Calu3 (cell line): ENCODE measurements around the gene SULT1A3. TPM values are rescaled to one million over a fixed set of nuclear protein-coding genes. Genes with fewer than 3 reads are reported as not detected.
"Not testable (repeated sequence)": the region's sequence is repeated elsewhere in the genome, so short reads cannot be mapped to it uniquely, and the experiment has no call there.

Source experiments
- BruUV-seq: library from RNA; stranded (reverse); fragments of 400-500 nt; replicated peaks from 2 replicates; lab custom pipeline; 2021; lab: Mats Ljungman, UMichigan
- CTCF ChIA-PET: fragments of 300-600 bp; sonication (Branson Sonifier 250); formaldehyde crosslinking; loops from one replicate; lab custom pipeline; 2022; ENCODE audit warnings: antibody characterized with exemption; lab: Charles Lee
- DNase-seq: peaks from one replicate; pipeline ENCODE4 v3.0.0; 2022
- H3K27ac Mint-ChIP-seq: one replicate; pipeline ENCODE4 v1.8.0; 2022; ENCODE audit warnings: mixed read lengths; ENCODE audit not compliant: unreplicated experiment
- H3K27me3 Mint-ChIP-seq: one replicate; pipeline ENCODE4 v1.8.0; 2022; ENCODE audit warnings: mixed read lengths; ENCODE audit not compliant: unreplicated experiment
- H3K36me3 Mint-ChIP-seq: one replicate; pipeline ENCODE4 v1.8.0; 2022; ENCODE audit warnings: mild to moderate bottlenecking, moderate library complexity, mixed read lengths; ENCODE audit not compliant: insufficient read depth, unreplicated experiment
- H3K4me1 Mint-ChIP-seq: one replicate; pipeline ENCODE4 v1.8.0; 2022; ENCODE audit warnings: mild to moderate bottlenecking, low read depth, mixed read lengths; ENCODE audit not compliant: unreplicated experiment
- H3K4me3 Mint-ChIP-seq: one replicate; pipeline ENCODE4 v1.8.0; 2022; ENCODE audit warnings: mild to moderate bottlenecking, low read depth, moderate library complexity, mixed read lengths; ENCODE audit not compliant: unreplicated experiment
- H3K9me3 Mint-ChIP-seq: one replicate; pipeline ENCODE4 v1.8.0; 2022; ENCODE audit warnings: low read depth, mixed read lengths; ENCODE audit not compliant: unreplicated experiment
- intact Hi-C: fragments of 100-400 bp; cut with micrococcal nuclease; formaldehyde crosslinking; loops from one replicate; pipeline ENCODE4 v1.10.0; 2022; ENCODE audit not compliant: unreplicated experiment
- total RNA-seq: library from RNA; stranded (reverse); gene quantifications from 2 replicates; pipeline ENCODE4 v1.2.3, GENCODE V29; 2022
- TF ChIP-seq, protein P1 (sequence below): fragments of 200-600 bp; IDR thresholded peaks from one replicate; pipeline ENCODE4 v1.8.0; 2022; ENCODE audit warnings: antibody characterized with exemption; ENCODE audit not compliant: unreplicated experiment

Gene SULT1A3
- total RNA-seq, 1 experiment from 2014 or later: 39.5 TPM

DNA sequence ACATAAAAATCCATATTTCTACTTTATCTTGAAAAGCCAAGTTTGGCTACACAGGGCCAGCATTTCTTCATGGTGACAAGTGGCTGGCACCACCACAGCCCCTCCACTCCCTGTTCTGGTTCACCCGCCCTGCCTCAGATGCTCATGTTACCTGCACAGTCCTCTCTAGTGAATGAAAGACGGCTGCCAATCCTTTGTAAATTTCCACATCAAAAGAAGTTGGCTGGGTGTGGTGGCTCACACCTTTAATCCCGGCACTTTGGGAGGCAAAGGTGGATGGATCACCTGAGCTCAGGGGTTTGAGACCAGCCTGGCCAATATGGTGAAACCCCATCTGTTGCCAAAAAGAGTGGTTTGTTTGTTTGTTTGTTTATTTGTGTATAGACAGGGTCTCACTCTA lies 35.5 kb upstream of the SULT1A3 start:
- DNase-seq: no peak
- no peak overlapping the region for H3K4me3 Mint-ChIP-seq
- no peaks in the 10 kb centered on the region for H3K9me3 Mint-ChIP-seq
- CTCF ChIA-PET: no interaction called here
- no peaks in the 10 kb centered on the region for H3K27me3 Mint-ChIP-seq
- no TSS peak for BruUV-seq
- intact Hi-C loops: no loop called here
- H3K36me3 Mint-ChIP-seq: peaks cover 3% of the 10 kb centered on the region
- H3K27ac Mint-ChIP-seq: no peak overlapping the region
- TF ChIP-seq, protein P1, sequence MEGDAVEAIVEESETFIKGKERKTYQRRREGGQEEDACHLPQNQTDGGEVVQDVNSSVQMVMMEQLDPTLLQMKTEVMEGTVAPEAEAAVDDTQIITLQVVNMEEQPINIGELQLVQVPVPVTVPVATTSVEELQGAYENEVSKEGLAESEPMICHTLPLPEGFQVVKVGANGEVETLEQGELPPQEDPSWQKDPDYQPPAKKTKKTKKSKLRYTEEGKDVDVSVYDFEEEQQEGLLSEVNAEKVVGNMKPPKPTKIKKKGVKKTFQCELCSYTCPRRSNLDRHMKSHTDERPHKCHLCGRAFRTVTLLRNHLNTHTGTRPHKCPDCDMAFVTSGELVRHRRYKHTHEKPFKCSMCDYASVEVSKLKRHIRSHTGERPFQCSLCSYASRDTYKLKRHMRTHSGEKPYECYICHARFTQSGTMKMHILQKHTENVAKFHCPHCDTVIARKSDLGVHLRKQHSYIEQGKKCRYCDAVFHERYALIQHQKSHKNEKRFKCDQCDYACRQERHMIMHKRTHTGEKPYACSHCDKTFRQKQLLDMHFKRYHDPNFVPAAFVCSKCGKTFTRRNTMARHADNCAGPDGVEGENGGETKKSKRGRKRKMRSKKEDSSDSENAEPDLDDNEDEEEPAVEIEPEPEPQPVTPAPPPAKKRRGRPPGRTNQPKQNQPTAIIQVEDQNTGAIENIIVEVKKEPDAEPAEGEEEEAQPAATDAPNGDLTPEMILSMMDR: no peak
- H3K4me1 Mint-ChIP-seq: no peaks in the 10 kb centered on the region

DNA sequence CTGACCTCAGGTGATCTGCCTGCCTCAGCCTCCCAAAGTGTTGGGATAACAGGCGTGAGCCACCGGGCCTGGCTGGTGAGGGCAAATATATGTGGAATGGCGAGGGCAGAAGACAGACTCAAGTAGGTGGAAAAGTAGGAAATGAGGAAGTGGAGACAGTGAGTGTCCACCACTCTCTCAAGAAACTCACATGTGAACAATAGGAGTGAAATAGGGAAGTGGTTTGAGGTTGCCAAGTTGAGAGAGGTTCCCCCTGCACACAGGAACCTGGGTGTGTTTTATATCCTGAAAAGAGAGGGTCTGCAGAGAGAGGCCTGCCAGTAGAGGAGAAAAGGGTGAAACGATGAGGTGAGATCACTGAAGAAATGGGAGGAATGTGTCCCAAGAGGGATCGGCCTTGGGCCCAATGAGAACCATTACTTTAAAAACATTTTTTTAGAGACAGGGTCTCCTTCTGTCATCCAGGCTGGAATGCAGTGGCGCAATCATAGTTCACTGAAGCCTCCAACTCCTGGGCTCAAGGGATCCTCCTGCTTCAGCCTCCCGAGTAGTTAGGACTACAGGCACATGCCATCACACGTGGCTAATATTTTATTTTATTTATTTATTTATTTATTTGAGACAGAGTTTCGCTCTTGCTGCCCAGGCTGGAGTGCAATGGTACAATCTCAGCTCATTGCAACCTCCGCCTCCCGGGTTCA lies 32.7 kb upstream of the SULT1A3 start:
- intact Hi-C loops: no loop called here
- no TSS peak for BruUV-seq
- H3K9me3 Mint-ChIP-seq: no peaks in the 10 kb centered on the region
- H3K27ac Mint-ChIP-seq: no peak overlapping the region
- DNase-seq: no peak
- TF ChIP-seq, protein P1: no peak
- no peaks in the 10 kb centered on the region for H3K4me1 Mint-ChIP-seq
- H3K36me3 Mint-ChIP-seq: no peaks in the 10 kb centered on the region
- no peaks in the 10 kb centered on the region for H3K27me3 Mint-ChIP-seq
- no peak overlapping the region for H3K4me3 Mint-ChIP-seq
- CTCF ChIA-PET: no interaction called here

DNA sequence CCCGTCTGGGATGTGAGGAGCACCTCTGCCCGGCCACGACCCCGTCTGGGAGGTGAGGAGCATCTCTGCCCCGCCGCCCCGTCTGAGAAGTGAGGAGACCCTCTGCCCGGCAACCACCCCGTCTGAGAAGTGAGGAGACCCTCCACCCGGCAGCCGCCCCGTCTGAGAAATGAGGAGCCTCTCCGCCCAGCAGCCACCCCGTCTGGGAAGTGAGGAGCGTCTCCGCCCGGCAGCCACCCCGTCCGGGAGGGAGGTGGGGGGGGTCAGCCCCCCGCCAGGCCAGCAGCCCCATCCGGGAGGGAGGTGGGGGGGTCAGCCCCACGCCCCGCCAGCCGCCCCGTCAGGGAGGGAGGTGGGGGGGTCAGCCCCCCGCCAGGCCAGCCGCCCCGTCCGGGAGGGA lies 30.3 kb upstream of the SULT1A3 start:
- H3K36me3 Mint-ChIP-seq, H3K4me1 Mint-ChIP-seq, H3K9me3 Mint-ChIP-seq, intact Hi-C loops, H3K27me3 Mint-ChIP-seq, H3K27ac Mint-ChIP-seq, H3K4me3 Mint-ChIP-seq, BruUV-seq, CTCF ChIA-PET, DNase-seq: not testable (repeated sequence)

DNA sequence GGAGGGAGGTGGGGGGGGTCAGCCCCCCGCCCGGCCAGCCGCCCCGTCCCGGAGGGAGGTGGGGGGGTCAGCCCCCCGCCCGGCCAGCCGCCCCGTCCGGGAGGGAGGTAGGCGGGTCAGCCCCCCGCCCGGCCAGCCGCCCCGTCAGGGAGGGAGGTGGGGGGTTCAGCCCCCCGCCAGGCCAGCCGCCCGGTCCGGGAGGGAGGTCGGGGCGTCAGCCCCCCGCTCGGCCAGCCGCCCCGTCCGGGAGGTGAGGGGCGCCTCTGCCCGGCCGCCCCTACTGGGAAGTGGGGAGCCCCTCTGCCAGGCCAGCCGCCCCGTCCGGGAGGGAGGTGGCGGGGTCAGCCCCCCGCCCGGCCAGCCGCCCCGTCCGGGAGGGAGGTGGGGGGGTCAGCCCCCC lies 29.6 kb upstream of the SULT1A3 start:
- CTCF ChIA-PET, DNase-seq, intact Hi-C loops, H3K4me1 Mint-ChIP-seq, H3K9me3 Mint-ChIP-seq, BruUV-seq, H3K27ac Mint-ChIP-seq, H3K27me3 Mint-ChIP-seq, H3K36me3 Mint-ChIP-seq, H3K4me3 Mint-ChIP-seq: not testable (repeated sequence)

DNA sequence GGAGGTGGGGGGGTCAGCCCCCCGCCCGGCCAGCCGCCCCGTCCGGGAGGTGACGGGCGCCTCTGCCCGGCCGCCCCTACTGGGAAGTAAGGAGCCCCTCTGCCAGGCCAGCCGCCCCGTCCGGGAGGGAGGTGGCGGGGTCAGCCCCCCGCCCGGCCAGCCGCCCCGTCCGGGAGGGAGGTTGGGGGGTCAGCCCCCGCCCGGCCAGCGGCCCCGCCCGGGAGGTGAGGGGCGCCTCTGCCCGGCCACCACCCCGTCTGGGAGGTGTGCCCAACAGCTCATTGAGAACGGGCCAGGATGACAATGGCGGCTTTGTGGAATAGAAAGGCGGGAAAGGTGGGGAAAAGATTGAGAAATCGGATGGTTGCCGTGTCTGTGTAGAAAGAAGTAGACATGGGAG lies 28.9 kb upstream of the SULT1A3 start:
- CTCF ChIA-PET, DNase-seq, H3K4me1 Mint-ChIP-seq, H3K4me3 Mint-ChIP-seq, H3K27ac Mint-ChIP-seq, H3K27me3 Mint-ChIP-seq, H3K9me3 Mint-ChIP-seq, intact Hi-C loops, H3K36me3 Mint-ChIP-seq, BruUV-seq: not testable (repeated sequence)

DNA sequence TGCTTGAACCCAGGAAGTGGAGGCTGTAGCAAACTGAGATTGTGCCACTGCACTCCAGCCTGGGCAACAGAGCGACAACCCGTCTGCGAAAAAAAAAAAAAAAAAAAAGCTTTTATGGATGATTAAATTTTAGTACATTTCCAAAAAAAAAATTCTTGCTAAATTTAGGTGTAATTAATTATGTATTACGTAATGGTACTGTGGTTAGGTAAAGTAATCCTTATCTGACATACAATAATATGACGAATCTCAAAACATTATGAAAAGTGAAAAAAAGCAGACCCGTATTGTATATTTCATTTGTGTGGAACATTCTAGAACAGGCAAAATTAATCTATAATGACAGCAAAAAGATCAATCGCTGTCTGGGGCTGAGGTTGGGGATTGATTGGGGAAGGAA lies 26.0 kb upstream of the SULT1A3 start:
- Mint-ChIP-seq H3K9me3 (no peaks in the 10 kb centered on the region), H3K27ac (no peak overlapping the region), H3K27me3 (no peaks in the 10 kb centered on the region), H3K36me3 (no peaks in the 10 kb centered on the region), H3K4me3 (no peak overlapping the region), H3K4me1 (no peaks in the 10 kb centered on the region)
- intact Hi-C loops: no loop called here
- no TSS peak for BruUV-seq
- TF ChIP-seq, protein P1: no peak
- DNase-seq: no peak
- CTCF ChIA-PET: no interaction called here

DNA sequence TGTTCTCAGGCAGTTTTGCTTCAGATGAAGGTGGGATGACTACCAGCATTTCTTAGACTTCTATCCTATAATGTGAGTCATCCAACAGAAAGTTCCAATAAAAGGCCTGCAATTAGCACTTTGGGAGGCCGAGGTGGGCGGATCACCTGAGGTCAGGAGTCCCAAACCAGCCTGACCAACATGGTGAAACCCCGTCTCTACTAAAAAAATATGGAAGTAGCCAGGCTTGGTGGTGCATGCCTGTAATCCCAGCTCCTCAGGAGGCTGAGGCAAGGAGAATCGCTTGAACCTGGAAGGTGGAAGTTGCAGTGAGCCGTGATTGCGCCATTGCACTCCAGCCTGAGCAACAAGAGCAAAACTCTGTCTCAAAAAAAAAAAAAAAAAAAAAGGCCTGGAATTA lies 22.2 kb upstream of the SULT1A3 start:
- intact Hi-C loops, H3K27ac Mint-ChIP-seq, DNase-seq, H3K9me3 Mint-ChIP-seq, CTCF ChIA-PET, H3K36me3 Mint-ChIP-seq, H3K27me3 Mint-ChIP-seq, H3K4me3 Mint-ChIP-seq, H3K4me1 Mint-ChIP-seq, BruUV-seq: not testable (repeated sequence)
